Cardiac muscle cell (in vitro differentiated cells and primary cell): ENCODE data around the gene CCDC136. TPM values are rescaled to one million over a fixed set of nuclear protein-coding genes. Genes with fewer than 3 reads are reported as not detected.

Source experiments
- DNase-seq, 2 donors: peaks; one replicate each; pipeline versions ENCODE4 v3.0.0 to v3.0.0-alpha.2; 2010 to 2017; ENCODE audit warnings: low read depth in 1 of 2, low spot score in 1 of 2
- H3K27ac ChIP-seq: fragments of 200-600 bp; sonication (generic); 2 replicates; pipeline ENCODE4 v1.5.1; 2016
- H3K27me3 ChIP-seq: fragments of 200-600 bp; sonication (generic); 2 replicates; pipeline ENCODE4 v1.6.0; 2016; ENCODE audit warnings: control low read depth
- H3K36me3 ChIP-seq: fragments of 200-600 bp; sonication (generic); 2 replicates; pipeline ENCODE4 v1.5.1; 2016; ENCODE audit warnings: control low read depth
- H3K4me1 ChIP-seq: fragments of 200-600 bp; sonication (generic); 2 replicates; pipeline ENCODE4 v1.8.1; 2017; ENCODE audit warnings: low read depth, mild to moderate bottlenecking, mixed run types
- H3K4me3 ChIP-seq: fragments of 200-600 bp; sonication (generic); 2 replicates; pipeline ENCODE4 v1.5.1; 2016; ENCODE audit warnings: mild to moderate bottlenecking
- H3K9me3 ChIP-seq: fragments of 200-600 bp; sonication (generic); 2 replicates; pipeline ENCODE4 v1.5.1; 2017; ENCODE audit warnings: low read depth, mild to moderate bottlenecking, control low read depth
- polyA plus RNA-seq: library from polyadenylated mRNA; unstranded; fragments of >200 nt; fragmentation: Nextera tagmentation; extraction: Ambion mirVana; gene quantifications from 2 replicates; pipeline ENCODE4 v1.2.1, GENCODE V29; 2016
- total RNA-seq: library from RNA; depleted of rRNA; stranded (reverse); fragments of >200 nt; gene quantifications from 2 replicates; pipeline ENCODE4 v1.2.3, GENCODE V29; 2016
- TF ChIP-seq, protein P1 (sequence below): IDR thresholded peaks from 2 replicates; pipeline ENCODE4 v1.5.1; 2012; ENCODE audit warnings: low read depth, mild to moderate bottlenecking, low read length

Gene CCDC136
- total and polyA plus RNA-seq, 2 experiments from 2014 or later: 10.7 to 26.4 TPM

DNA sequence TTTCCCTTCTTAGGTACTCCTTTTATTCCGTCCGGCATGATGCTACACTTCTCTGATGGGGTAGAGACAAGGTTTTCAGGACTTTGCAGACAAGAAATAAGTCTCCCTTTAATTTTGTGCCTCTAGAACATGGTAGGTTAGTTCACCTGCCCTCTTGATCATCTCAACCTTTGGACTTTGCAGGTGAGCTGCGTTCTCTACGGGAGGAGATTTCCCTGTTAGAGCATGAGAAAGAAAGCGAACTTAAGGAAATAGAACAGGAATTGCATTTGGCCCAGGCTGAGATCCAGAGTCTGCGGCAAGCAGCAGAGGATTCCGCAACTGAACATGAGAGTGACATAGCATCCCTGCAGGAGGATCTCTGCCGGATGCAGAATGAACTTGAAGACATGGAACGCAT lies 9.2 kb downstream of the CCDC136 start:
- Histone ChIP-seq H3K27ac (no peak overlapping the region), H3K36me3 (peaks cover 4% of the 10 kb centered on the region), H3K9me3 (no peaks in the 10 kb centered on the region), H3K4me3 (no peak overlapping the region), H3K27me3 (no peaks in the 10 kb centered on the region), H3K4me1 (no peaks in the 10 kb centered on the region)
- TF ChIP-seq, protein P1, sequence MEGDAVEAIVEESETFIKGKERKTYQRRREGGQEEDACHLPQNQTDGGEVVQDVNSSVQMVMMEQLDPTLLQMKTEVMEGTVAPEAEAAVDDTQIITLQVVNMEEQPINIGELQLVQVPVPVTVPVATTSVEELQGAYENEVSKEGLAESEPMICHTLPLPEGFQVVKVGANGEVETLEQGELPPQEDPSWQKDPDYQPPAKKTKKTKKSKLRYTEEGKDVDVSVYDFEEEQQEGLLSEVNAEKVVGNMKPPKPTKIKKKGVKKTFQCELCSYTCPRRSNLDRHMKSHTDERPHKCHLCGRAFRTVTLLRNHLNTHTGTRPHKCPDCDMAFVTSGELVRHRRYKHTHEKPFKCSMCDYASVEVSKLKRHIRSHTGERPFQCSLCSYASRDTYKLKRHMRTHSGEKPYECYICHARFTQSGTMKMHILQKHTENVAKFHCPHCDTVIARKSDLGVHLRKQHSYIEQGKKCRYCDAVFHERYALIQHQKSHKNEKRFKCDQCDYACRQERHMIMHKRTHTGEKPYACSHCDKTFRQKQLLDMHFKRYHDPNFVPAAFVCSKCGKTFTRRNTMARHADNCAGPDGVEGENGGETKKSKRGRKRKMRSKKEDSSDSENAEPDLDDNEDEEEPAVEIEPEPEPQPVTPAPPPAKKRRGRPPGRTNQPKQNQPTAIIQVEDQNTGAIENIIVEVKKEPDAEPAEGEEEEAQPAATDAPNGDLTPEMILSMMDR: no peak
- DNase-seq: no peak

DNA sequence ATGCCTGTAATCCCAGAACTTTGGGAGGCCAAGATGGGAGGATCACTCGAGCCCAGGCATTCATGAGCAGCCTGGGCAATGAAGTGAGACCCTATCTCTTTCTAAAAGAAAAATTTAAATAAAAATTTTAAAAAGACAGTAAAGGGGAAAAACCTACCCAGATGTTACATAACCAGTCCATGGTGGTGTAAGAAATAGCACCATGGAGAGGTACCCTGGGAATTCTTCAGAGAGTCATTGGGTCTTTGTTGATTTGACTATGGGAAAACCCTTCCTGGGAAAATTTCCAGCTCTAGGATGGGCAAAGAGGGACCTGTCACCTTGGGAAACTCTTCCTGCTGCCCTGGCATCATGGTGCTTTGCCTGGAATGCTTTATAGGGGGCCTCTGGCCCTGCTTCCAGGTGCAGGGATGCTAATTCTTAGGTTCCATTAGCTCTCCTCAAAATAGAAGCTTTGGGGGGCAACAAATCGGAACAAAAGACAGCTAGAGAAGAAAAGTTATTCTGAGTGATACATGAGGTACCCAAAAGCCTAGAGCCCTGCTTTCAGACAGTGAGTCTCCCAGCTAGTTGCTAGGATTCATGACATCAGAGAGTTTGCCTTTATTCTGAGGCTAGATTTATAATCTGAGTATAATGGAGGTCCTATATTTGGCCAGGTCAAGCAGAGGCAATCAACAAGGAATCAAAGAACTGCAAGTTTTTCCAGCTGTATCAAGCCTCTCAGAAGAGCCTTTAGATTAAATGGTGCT lies 10.1 kb downstream of the CCDC136 start:
- DNase-seq: no peak
- Histone ChIP-seq H3K27me3 (no peaks in the 10 kb centered on the region), H3K36me3 (peaks cover 7% of the 10 kb centered on the region), H3K27ac (no peak overlapping the region), H3K4me1 (no peaks in the 10 kb centered on the region), H3K9me3 (no peaks in the 10 kb centered on the region), H3K4me3 (no peak overlapping the region)
- TF ChIP-seq, protein P1: no peak

DNA sequence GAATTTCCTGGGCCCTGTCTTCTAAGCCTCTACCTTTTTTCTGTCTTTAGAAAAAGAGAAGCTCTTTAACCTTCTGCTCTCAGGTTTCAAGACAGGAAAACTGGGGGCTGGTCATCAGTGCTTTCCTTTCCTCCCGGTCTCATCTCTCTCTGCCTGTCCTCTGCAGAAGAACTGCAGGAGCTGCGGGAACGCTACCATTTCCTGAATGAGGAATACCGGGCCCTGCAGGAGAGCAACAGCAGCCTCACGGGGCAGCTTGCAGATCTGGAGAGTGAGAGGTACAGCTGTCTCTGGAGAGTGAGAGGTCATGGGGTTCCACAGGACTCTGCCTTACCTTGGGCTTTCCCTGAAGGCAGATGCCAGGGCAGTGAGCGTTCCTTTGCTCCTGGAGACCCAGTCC lies 12.7 kb downstream of the CCDC136 start:
- H3K27me3 ChIP-seq: no peaks in the 10 kb centered on the region
- H3K4me1 ChIP-seq: no peaks in the 10 kb centered on the region
- no peak overlapping the region for H3K4me3 ChIP-seq
- no peak overlapping the region for H3K27ac ChIP-seq
- H3K9me3 ChIP-seq: no peaks in the 10 kb centered on the region
- TF ChIP-seq, protein P1: no peak
- DNase-seq: no peak
- H3K36me3 ChIP-seq: peaks cover 7% of the 10 kb centered on the region

DNA sequence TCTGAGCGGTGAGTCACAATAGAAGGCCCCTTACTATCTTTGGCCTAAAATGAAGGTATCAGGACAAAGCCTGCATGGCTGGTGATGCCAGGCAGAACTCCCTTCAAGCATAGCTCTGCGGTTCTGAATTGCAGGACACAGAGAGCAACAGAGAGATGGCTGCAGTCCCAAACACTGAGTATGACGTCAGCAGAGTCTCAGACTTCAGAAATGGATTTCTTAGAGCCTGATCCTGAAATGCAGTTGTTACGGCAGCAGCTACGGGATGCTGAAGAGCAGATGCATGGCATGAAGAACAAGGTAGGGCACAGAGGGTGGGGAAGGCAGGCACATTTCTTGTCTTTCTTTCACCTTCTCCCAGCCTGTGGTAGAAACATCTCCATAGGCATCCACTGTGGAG lies 13.5 kb downstream of the CCDC136 start:
- Histone ChIP-seq H3K27me3 (no peaks in the 10 kb centered on the region), H3K36me3 (peaks cover 4% of the 10 kb centered on the region), H3K4me3 (no peak overlapping the region), H3K4me1 (no peaks in the 10 kb centered on the region), H3K9me3 (no peaks in the 10 kb centered on the region), H3K27ac (no peak overlapping the region)
- no peak for DNase-seq
- TF ChIP-seq, protein P1: no peak

DNA sequence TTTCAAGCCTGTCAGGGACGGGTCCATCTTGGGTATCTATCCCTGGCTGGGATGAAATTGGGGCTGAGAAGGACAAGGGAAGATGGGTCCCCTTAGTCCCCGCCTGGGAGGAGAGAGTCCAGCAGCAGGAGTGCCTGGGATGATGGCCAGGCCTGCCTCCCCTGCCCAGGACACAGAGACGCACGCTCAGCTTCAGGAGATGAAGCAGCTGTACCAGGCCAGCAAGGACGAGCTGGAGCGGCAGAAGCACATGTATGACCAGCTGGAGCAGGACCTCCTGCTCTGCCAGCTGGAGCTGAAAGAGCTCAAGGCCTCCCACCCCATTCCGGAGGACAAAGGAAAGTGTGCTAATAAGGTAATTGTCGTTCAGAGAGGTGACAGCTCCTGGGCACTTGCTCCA lies 15.4 kb downstream of the CCDC136 start:
- Histone ChIP-seq H3K36me3 (peaks cover 4% of the 10 kb centered on the region), H3K4me3 (no peak overlapping the region), H3K27me3 (no peaks in the 10 kb centered on the region), H3K4me1 (peaks cover 2% of the 10 kb centered on the region), H3K9me3 (no peaks in the 10 kb centered on the region), H3K27ac (no peak overlapping the region)
- TF ChIP-seq, protein P1: no peak
- no peak for DNase-seq

DNA sequence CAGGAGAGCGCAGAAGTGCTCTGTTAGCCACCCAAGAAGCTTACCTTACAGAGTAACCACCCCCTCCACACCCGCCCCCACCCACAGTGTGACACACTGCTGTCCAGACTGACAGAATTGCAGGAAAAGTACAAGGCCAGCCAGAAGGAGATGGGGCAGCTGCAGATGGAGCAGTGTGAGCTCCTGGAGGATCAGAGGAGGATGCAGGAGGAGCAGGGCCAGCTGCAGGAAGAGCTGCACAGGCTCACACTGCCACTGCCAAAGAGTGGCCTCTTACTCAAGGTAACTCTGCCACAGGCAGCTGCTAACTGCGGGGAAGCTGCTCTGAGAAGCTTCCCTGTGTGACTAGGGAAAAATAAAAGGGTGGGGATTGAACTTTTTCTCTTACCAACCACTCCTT lies 17.6 kb downstream of the CCDC136 start:
- no peaks in the 10 kb centered on the region for H3K9me3 ChIP-seq
- H3K27me3 ChIP-seq: no peaks in the 10 kb centered on the region
- H3K4me3 ChIP-seq: no peak overlapping the region
- peaks cover 4% of the 10 kb centered on the region for H3K36me3 ChIP-seq
- DNase-seq: no peak
- TF ChIP-seq, protein P1: no peak
- peaks cover 9% of the 10 kb centered on the region for H3K4me1 ChIP-seq
- no peak overlapping the region for H3K27ac ChIP-seq
